ENCODE results near the gene PLA2R1.
"Not testable (repeated sequence)": the region's sequence is repeated elsewhere in the genome, so short reads cannot be mapped to it uniquely, and the experiment has no call there.

PLA2R1 gene

GRCh38 chr2:160063271-160063670 lies 856 bp upstream of the PLA2R1 start:
- no peak for DNase-seq

GRCh38 chr2:160061944-160062291 lies 497 bp downstream of the PLA2R1 start:
- DNase-seq: no peak

GRCh38 chr2:160061533-160061932 lies 882 bp downstream of the PLA2R1 start:
- no peak for DNase-seq

- DNase-seq: no peak
Measured at GRCh38 chr2:160060297-160060696, 2.1 kb downstream of the PLA2R1 start.

- no peak for DNase-seq
Measured at GRCh38 chr2:160057356-160057755, 5.1 kb downstream of the PLA2R1 start.

- DNase-seq: no peak
Measured at GRCh38 chr2:160055726-160056108, 6.7 kb downstream of the PLA2R1 start.

- DNase-seq: no peak
Measured at GRCh38 chr2:160054984-160055725, 7.3 kb downstream of the PLA2R1 start.

- no peak for DNase-seq
Measured at GRCh38 chr2:160053946-160054345, 8.5 kb downstream of the PLA2R1 start.

- no peak for DNase-seq
Measured at GRCh38 chr2:160052531-160052930, 9.9 kb downstream of the PLA2R1 start.

GRCh38 chr2:160051371-160051800 lies 11.0 kb downstream of the PLA2R1 start:
- no peak for DNase-seq

GRCh38 chr2:160050147-160050546 lies 12.3 kb downstream of the PLA2R1 start:
- DNase-seq: no peak

- no peak for DNase-seq
Measured at GRCh38 chr2:160045703-160046210, 16.7 kb downstream of the PLA2R1 start.

GRCh38 chr2:160044728-160045127 lies 17.7 kb downstream of the PLA2R1 start:
- DNase-seq: no peak

- DNase-seq: no peak
Measured at GRCh38 chr2:160043265-160043664, 19.1 kb downstream of the PLA2R1 start.

- no peak for DNase-seq
Measured at GRCh38 chr2:160042054-160042453, 20.4 kb downstream of the PLA2R1 start.

GRCh38 chr2:160041091-160041490 lies 21.3 kb downstream of the PLA2R1 start:
- no peak for DNase-seq

GRCh38 chr2:160039166-160039903 lies 23.1 kb downstream of the PLA2R1 start:
- DNase-seq: peak; percentile 37 to 62

GRCh38 chr2:160038662-160039061 lies 23.8 kb downstream of the PLA2R1 start:
- DNase-seq: not testable (repeated sequence)

GRCh38 chr2:160036736-160037135 lies 25.7 kb downstream of the PLA2R1 start:
- no peak for DNase-seq

- no peak for DNase-seq
Measured at GRCh38 chr2:160035125-160035524, 27.3 kb downstream of the PLA2R1 start.

- no peak for DNase-seq
Measured at GRCh38 chr2:160034396-160034795, 28.0 kb downstream of the PLA2R1 start.

- DNase-seq: no peak
Measured at GRCh38 chr2:160033732-160034392, 28.6 kb downstream of the PLA2R1 start.

GRCh38 chr2:160029270-160029628 lies 33.2 kb downstream of the PLA2R1 start:
- no peak for DNase-seq

Data from NCI-H446 (cell line).